HG03175 (cell line): Measurements from ENCODE around the gene BBS12.
"Not testable (repeated sequence)": the region's sequence is repeated elsewhere in the genome, so short reads cannot be mapped to it uniquely, and the experiment has no call there.

Experiments used
- ATAC-seq: cut with Tn5 transposase; IDR thresholded peaks from one replicate; pipeline ENCODE4 v1.9.1; 2021; ENCODE audit warnings: mild to moderate bottlenecking, moderate library complexity; ENCODE audit not compliant: unreplicated experiment

The BBS12 gene

GRCh38 chr4:122764071-122764820, 31.7 kb downstream of the BBS12 start:
- ATAC-seq: no peak

- ATAC-seq: peak; percentile 90
Observed at GRCh38 chr4:122764821-122765215, 32.3 kb downstream of the BBS12 start.

DNA sequence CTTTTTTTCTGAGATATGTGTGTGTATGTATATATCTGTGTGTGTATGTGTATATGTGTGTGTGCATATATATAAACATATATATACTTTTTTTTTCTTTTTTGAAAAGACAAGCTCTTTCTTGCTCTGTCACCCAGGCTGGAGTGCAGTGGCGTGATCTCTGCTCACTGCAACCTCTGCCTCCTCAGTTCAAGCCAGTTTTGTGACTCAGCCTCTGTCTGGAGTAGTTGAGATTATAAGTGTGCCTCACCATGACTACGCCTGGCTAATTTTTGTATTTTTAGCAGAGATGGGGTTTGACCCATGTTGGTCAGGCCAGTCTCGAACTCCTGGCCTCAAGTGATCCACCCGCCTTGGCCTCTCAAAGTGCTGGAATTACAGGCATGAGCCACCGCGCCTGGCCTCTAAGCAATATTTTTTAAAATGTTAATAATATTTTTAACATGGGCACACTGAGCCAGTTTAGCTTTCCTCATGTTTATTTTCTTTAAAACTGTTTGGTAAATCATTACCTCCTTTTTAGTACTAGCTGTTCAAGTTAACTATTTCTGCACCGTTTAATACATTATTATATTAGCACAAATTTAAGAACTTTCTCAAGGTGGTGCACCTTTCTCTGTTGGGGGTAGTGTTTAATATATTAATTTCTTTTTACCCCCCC, 33.3 kb downstream of the BBS12 start:
- no peak for ATAC-seq

DNA sequence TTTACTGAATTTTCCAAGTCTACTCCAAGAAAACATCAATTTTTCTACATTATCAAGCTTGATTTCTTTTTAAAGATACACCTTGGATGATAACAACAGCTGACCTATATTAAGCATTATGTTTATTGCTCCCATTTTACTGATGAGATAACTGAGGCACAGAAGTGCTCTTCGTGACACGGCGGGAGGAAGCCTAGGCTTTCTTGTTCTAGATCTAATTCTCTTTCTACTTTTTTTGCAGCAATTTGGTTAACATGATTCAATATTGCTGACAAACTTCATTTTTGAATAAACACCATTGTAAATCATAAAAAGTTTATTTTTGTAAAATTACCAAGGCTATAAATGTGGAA, 33.8 kb downstream of the BBS12 start:
- no peak for ATAC-seq

DNA sequence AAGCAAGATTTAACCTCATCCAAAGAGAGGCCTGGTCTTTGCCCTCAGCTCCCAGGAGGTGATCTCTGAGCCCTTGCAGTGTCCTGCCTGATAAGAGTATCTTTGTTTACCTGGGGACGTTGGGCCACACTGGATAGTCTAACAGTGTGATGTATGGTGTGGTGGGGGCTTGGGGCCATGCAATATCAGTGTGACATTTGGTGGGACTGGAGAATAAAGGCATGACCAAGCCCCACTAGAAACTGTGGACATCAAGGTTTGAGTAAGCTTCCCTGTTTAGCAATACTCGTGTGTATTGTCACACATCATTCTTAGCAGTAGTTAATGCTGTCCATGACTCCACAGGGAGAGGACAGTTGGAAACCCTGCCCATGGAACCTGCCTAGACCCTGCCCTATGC, 34.4 kb downstream of the BBS12 start:
- ATAC-seq: no peak

DNA sequence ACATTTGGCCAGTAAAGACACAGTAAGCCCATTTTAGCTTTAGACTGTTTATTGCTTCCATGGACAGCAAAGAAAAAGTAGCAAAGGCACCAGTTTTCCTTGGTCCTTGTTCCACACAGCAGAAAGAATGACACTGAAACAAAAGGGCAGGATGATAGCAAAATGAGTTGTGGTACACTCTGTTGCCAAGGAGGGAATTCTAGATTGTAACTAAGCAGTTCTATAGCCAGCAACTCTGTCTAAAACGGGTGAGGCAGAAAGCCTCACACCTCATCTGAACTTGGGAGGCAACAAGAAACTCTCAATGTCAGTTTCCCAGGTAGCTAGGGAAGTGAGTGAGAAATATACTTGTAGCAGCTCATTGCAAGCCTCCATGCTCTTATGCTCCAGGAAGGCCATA, 39.2 kb downstream of the BBS12 start:
- ATAC-seq: no peak

DNA sequence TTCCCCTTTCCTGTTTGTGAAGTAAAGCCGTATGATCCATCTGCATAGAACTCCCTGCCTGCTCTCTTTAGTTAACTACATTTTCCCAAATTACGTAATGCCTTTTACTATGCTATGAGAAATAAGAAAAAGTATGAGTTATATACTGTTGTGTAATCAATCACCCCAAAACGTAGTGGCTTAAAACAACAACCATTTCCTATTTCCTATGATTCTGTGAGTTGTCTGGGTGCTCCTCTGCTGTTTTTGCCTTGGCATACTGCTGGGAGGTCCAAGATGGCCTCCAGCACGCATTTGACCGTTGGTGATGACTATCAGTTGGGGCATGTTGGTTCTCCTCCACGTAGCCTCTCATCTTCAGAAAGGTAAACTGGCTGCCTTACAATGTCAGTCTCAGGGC, 39.8 kb downstream of the BBS12 start:
- no peak for ATAC-seq

- no peak for ATAC-seq
Observed at GRCh38 chr4:122772986-122773385, 40.5 kb downstream of the BBS12 start.

GRCh38 chr4:122775039-122775438, 42.5 kb downstream of the BBS12 start:
- no peak for ATAC-seq

GRCh38 chr4:122775987-122776836, 43.7 kb downstream of the BBS12 start:
- no peak for ATAC-seq

GRCh38 chr4:122776916-122777315, 44.4 kb downstream of the BBS12 start:
- no peak for ATAC-seq

DNA sequence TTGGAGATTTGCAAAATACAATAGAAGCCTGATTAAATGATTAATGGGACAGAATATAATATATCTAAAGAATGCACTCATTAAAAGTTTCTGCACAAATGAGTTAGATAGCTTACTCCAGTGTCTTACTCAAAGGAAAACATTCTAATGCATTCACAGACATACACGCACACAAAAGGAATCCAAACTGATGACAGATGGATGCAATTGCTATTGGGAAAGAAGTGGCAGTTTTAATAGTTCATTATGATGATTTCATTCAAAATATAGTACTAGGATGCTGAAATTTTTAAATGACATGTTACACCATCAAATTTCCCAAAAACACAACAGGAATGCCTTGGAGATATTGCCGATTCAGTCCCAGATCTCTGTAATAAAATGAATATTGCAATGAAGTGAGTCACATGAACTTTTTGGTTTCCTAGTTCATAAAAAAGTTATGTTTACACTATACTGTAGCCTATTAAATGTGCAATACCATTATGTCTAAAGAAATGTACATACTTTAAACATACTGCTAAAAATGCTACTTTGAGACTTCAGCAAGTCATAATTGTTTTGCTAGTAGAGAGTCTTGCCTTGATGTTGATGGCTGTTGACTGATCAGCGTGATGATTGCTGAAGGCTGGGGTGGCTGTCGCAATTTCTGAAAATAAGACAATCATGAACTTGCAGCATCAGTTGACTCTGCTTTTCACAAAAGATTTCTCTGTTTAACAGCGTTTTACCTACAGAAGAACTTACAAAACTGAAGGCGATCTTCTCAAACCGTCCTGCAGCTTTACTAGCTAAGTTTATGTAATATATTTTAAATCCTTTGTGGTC, 45.6 kb downstream of the BBS12 start:
- no peak for ATAC-seq

DNA sequence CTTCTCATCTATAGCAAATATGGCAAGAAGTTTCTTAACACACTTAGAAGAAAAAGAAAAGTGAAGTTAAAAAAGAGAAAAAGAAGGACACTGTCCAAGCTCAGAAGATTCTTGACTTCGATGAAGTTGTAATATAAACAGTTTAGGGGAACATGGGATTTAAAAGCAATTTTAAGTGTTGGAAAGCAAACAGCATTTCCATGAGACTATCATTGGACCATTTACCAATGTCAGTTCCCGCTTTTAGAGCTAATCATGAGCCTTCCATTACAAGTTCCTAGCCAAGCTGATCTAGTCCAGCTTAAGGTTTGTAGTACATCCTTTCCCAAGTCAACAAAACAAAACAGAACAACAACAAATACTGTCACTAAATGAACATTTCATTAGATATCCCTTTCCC, 49.0 kb downstream of the BBS12 start:
- ATAC-seq: no peak

DNA sequence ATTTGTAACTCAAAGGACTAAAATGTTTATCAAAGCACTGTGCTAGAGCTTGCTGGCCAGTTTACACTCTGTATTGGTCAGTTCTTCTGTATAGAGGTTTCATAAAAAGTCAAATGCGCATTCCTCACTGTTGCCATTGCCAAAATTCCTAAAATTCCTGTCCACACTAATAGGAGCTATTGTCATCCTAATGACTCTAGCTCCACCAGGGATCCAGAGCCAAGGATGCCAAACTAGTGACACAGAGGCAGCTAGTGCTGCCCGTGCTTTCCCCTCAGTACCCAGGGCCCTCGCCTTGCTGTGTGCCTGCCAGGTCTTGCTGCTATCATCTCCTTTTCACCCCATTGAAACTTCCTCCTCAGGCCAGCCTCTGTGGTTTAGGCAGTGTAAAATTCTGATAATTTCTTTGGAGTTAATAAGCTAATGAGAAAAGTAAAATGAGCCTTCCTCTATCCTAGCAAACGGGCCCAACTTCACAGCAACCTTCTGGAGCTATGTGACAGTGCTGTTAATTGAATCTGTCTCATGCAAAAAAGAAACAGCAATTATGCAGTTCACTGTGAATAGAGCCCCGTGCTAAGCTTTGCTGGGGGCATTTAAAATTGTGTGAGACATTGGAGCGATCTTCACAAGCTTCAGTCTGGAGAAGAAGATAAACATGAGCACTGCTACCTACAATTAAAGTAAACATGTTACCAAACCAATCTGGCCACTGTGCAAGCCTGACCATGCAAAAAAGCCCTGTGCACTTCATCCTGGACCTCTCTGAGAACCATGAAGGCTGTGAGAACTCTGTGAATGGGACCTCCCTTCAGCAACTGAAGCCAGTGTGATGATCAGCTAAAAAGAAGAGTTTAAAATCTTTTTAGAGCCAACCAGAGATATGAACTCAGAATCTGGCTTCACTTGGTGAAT, 51.1 kb downstream of the BBS12 start:
- no peak for ATAC-seq

- ATAC-seq: no peak
Observed at GRCh38 chr4:122784261-122784660, 51.8 kb downstream of the BBS12 start.

- no peak for ATAC-seq
Observed at GRCh38 chr4:122785099-122785498, 52.6 kb downstream of the BBS12 start.

GRCh38 chr4:122786296-122786695, 53.8 kb downstream of the BBS12 start:
- ATAC-seq: not testable (repeated sequence)

GRCh38 chr4:122786920-122787319, 54.4 kb downstream of the BBS12 start:
- not testable (repeated sequence) for ATAC-seq

DNA sequence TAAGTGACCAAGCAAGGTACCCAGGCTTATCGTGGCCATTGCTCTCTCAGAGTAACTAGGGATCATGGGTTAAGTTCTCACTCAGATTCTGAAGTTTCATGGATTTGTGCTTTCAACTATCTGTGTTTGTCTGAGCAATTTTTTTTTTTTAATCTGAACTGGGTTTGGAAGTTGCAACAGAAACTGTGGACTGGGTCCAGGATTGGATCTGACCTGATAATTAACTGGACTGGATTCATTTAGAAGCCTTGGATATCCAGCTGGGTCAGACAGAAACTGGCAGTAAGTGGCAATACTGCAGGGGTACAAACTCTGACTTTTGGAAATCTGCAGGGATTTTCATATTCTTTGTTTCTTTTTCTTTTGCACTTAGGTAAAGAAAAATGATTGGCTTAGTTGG, 55.4 kb downstream of the BBS12 start:
- no peak for ATAC-seq

GRCh38 chr4:122788935-122789334, 56.4 kb downstream of the BBS12 start:
- no peak for ATAC-seq
